Neuron (in vitro differentiated cells): ENCODE measurements around the gene NHLRC2.
"Not testable (repeated sequence)": the region's sequence is repeated elsewhere in the genome, so short reads cannot be mapped to it uniquely, and the experiment has no call there.

Experiments
- H2AFZ ChIP-seq: one replicate; pipeline ENCODE4 v1.6.1; 2013; ENCODE audit warnings: low read depth, mild to moderate bottlenecking, inconsistent platforms, low read length, moderate library complexity
- H3K27me3 ChIP-seq: one replicate; pipeline ENCODE4 v1.6.1; 2013; ENCODE audit warnings: low read length; ENCODE audit not compliant: insufficient read depth
- H3K36me3 ChIP-seq: one replicate; pipeline ENCODE4 v1.6.1; 2013; ENCODE audit warnings: low read length; ENCODE audit not compliant: insufficient read depth
- H3K4me1 ChIP-seq: one replicate; pipeline ENCODE4 v1.6.1; 2013; ENCODE audit warnings: low read length; ENCODE audit not compliant: insufficient read depth
- H3K4me3 ChIP-seq: 2 replicates; pipeline ENCODE4 v1.5.1; 2013; ENCODE audit warnings: mild to moderate bottlenecking, low read length, moderate library complexity
- H3K9me3 ChIP-seq: one replicate; pipeline ENCODE4 v1.6.1; 2013; ENCODE audit warnings: low read length

NHLRC2 gene

DNA sequence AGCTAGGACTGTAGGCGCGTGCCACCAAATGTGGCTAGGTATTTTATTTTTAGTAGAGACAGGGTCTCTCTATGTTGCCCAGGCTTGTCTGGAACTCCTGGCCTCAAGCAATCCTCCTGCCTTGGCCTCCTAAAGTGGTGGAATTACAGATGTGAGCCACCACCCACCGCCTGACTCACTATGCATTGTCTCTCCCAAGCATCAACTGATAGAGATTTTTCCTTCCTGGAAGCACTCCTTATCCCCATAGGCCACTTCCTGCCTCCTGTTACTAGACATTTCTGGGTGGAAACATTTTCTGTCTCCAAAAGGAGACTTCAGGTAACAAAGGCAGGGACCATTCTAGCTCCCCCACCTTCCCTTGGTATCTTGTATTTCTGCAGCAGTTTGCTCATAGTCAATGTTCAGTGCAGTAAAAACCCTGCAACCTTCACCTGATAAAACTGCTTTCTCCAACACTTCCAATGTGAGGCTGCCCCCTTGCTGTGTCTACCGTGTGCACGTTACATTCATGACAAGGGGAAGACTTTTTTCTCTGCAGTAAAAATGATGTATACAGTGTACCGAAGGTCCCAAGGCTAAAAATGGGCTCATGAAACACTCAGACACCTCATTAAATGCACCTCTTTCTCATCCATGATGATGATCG is 84.9 kb downstream of the NHLRC2 start:
- Histone ChIP-seq H3K27me3 (peaks cover 2% of the 10 kb centered on the region), H3K9me3 (no peaks in the 10 kb centered on the region), H3K36me3 (no peaks in the 10 kb centered on the region), H2AFZ (no peak overlapping the region), H3K4me1 (no peaks in the 10 kb centered on the region), H3K4me3 (no peak overlapping the region)

DNA sequence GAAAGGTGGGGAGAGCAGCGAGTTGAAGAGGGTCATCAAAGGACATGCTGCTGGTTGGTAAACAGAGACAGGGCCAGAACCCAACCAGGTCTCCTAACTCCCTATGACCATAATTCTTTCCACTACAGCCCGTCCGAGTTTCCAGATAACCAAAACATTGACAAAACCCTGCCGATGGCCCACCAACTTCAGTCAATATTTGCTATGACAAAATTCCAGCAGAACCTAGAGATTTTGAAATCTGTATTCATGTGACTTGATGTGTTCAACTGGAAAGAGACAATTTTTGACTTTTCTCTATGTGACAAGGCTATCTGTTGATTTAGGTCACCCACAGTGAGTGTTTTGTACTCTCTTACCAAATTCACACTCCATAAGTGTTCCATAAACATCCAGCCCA is 86.7 kb downstream of the NHLRC2 start:
- Histone ChIP-seq H3K4me3 (no peak overlapping the region), H3K27me3 (peaks cover 2% of the 10 kb centered on the region), H3K9me3 (no peaks in the 10 kb centered on the region), H3K4me1 (no peaks in the 10 kb centered on the region), H3K36me3 (no peaks in the 10 kb centered on the region), H2AFZ (no peak overlapping the region)

DNA sequence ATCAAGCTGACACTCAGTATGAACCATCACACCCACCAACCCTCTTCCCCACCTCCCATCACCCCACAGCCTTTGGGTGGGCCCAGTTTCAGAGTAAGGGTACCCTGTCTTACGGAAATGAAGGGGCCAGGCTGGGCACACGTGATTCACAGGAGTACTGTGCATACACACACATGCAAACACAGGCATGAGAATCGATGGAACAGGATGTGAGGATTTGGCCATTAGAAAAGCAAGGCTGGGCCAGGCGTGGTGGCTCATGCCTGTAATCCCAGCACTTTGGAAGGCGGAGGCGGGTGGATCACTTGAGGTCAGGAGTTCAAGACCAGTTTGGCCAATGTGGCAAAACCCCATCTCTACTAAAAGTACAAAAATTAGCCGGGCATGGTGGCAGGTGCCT is 88.7 kb downstream of the NHLRC2 start:
- not testable (repeated sequence) for H3K4me1 ChIP-seq, H3K9me3 ChIP-seq, H2AFZ ChIP-seq, H3K4me3 ChIP-seq, H3K36me3 ChIP-seq, H3K27me3 ChIP-seq

DNA sequence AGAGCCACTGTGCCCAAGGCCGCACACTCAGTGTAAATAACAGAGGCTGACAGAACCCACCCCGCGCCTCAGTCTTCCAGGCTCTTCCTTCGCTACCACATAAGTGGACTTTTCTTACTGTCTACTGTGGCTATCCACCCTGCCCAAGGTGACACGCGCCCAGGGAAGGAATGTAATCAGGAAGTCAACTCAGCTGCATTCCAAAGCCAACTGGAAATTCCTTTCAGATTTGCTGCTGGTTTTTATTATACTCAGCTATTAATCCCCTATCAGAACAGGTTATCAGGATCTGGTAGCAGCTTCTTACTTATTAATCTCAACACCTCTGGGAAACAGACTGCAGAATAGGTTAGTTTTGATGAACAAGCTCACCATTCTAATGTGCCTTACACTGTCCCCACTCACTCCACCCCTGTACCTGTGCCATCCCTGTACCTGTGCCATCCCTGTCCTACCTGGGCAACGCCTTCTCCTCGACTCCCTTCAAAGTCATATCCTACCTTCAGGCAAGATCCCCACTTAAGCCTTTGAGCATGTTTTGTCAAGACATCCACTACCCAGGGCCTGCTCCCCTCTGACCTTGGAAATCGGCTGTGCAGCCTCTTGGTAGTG is 90.7 kb downstream of the NHLRC2 start:
- no peaks in the 10 kb centered on the region for H3K36me3 ChIP-seq
- peaks cover 2% of the 10 kb centered on the region for H3K27me3 ChIP-seq
- H3K4me3 ChIP-seq, result no peak overlapping the region
- no peak overlapping the region for H2AFZ ChIP-seq
- no peaks in the 10 kb centered on the region for H3K9me3 ChIP-seq
- peaks cover 2% of the 10 kb centered on the region for H3K4me1 ChIP-seq

DNA sequence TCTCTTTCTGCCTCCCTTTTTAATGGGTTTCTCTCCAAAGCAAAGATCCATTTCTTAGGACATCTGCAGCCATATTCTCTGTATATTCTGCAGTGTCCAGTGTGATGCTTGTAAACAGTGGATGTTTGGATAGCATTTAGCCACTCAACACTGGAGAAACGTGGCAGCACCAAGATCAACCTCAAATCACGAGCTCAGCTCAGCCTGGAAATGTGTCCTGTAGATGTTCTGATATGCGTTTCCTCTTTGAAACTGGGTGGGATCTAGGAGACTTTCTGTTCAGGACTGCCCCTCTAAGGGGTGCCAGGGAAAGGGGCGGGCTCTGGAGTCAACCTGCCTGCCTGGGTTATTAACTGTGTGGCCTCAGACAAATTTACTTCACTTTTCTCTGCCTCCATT is 91.2 kb downstream of the NHLRC2 start:
- no peaks in the 10 kb centered on the region for H3K9me3 ChIP-seq
- no peaks in the 10 kb centered on the region for H3K36me3 ChIP-seq
- peaks cover 2% of the 10 kb centered on the region for H3K4me1 ChIP-seq
- no peak overlapping the region for H2AFZ ChIP-seq
- H3K27me3 ChIP-seq, result no peaks in the 10 kb centered on the region
- H3K4me3 ChIP-seq, result no peak overlapping the region

DNA sequence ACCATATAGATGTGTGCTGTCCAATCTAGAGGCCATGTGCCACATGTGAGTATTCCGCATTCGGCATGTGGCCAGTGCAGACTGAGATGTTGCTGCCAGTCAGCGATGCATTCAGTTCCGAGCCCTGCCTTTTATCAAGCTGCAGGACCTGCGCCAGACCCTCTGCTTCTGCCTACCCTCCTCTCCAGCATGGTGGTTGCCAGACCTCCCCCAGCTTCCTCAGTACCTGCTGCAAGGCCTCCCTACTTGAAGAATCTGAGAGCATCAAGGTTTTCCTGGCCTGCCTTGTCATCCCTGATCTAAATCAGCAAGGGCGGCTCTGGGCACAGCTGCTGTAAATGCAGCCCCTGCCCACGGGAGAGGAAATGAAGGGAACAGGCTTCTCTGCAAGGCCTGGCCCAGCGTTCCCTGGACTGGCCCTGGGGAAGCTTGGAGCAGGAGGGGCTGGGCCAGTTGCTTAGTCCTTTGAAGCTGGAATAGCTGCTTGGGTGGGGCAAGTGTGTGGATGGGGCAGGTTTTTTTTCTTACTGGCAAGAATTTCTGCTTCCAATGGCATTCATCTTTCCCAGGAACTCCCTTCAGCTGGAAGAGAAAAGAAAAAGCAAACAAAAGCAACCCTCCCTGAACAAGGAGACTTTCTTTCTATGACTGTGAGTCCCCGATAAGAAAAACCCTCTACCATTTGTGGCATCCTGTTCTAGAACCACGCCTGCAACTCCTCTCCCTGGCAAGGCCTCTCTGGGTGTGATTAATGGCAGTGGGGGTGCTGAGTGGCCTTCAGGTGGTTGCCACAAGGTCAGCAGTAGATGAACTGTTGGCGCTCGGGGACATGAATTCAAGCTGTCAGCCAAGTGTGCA is 93.0 kb downstream of the NHLRC2 start:
- no peaks in the 10 kb centered on the region for H3K9me3 ChIP-seq
- H3K4me3 ChIP-seq, result no peak overlapping the region
- H3K27me3 ChIP-seq, result no peaks in the 10 kb centered on the region
- peaks cover 2% of the 10 kb centered on the region for H3K4me1 ChIP-seq
- no peaks in the 10 kb centered on the region for H3K36me3 ChIP-seq
- H2AFZ ChIP-seq, result no peak overlapping the region

DNA sequence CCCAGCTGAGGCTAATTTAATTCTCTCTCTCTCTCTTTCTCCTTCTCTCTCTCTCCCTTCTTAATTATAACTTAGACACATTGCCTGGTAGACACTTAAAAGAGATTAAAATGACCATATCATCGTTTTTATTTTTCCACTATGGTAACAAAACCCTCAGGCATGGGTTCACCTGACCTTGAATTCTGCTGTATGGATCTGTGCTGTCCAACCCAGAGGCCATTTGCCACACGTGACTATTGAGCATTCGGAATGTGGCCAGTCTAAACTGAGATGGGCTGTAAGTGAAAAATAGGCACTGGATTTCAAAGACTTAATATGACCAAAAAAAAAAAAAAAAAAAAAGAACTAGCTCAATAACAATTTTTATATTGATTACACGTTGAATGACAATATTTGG is 93.6 kb downstream of the NHLRC2 start:
- no peaks in the 10 kb centered on the region for H3K27me3 ChIP-seq
- H3K36me3 ChIP-seq, result no peaks in the 10 kb centered on the region
- H3K4me1 ChIP-seq, result peaks cover 2% of the 10 kb centered on the region
- H2AFZ ChIP-seq, result no peak overlapping the region
- H3K4me3 ChIP-seq, result no peak overlapping the region
- no peaks in the 10 kb centered on the region for H3K9me3 ChIP-seq

DNA sequence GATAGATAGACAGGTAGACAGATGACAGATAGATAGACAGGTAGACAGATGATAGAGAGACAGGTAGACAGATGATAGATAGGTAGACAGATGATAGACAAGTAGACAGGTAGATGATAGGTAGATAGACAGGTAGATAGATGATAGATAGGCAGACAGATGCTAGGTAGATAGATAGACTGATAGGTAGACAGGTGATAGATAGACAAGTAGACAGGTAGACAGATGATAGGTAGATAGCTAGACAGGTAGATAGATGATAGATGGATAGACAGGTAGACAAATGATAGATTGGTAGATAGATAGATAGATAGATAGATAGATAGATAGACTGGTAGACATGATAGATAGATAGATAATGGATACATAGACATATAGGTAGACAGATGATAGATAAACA is 95.8 kb downstream of the NHLRC2 start:
- Histone ChIP-seq H2AFZ (no peak overlapping the region), H3K27me3 (no peaks in the 10 kb centered on the region), H3K4me1 (peaks cover 2% of the 10 kb centered on the region), H3K4me3 (no peak overlapping the region), H3K9me3 (no peaks in the 10 kb centered on the region), H3K36me3 (no peaks in the 10 kb centered on the region)

DNA sequence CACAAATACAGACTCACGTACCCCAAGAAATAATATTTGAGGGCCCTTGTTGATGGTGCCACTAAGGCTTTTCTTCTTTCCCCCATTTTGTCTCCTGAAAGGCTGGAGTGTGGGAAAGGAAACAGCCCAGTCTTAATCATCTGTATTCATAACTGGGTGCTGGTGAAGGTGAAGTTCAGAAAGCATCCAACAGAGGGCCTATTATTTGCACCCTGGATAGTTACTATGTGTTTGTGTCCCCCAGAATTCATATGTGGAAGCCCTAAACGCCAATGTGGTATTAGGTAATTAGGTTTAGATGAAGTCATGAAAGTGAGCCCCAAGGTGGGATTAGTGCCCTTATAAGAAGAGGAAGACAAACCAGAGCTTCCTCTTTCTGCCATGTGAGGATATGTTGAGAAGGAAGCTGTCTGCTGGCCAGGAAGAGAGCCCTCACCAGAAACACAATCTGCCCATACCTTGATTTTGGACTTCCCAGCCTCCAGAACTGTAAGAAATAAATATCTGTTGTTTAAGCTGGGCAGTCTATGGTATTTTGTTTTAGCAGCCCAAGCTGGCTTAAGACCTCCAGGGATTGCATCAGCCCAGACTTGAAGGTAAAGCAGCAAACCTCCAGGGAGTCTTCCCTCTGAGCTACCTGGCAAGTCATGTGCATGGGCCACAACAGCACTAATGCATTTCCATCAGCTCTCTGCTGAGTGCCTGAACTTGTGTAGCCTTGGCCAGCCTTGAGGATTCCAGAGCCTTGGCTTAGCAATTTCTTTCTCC is 99.2 kb downstream of the NHLRC2 start:
- Histone ChIP-seq H3K27me3 (no peaks in the 10 kb centered on the region), H3K36me3 (no peaks in the 10 kb centered on the region), H2AFZ (no peak overlapping the region), H3K4me1 (peaks cover 8% of the 10 kb centered on the region), H3K4me3 (no peak overlapping the region), H3K9me3 (no peaks in the 10 kb centered on the region)

DNA sequence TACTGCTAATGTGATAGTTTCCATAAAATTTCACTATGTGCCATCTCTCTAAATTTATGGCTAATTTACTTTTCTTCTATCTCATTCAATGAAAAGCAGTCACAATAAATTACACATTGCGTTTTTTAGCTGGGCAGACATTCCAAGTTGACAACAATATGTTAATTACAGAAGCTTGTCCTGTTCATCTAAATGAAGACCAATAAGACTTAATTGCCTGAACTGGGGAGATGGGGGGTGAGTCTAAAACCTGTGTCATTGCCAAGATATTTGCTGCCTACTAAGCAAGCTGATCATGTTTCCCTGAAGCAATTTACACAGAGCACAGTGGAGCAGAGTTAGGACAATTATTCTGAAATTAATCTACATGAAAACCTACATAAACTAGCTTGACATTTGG is 99.9 kb downstream of the NHLRC2 start:
- Histone ChIP-seq H2AFZ (no peak overlapping the region), H3K36me3 (no peaks in the 10 kb centered on the region), H3K4me3 (no peak overlapping the region), H3K4me1 (peaks cover 14% of the 10 kb centered on the region), H3K9me3 (no peaks in the 10 kb centered on the region), H3K27me3 (no peaks in the 10 kb centered on the region)

DNA sequence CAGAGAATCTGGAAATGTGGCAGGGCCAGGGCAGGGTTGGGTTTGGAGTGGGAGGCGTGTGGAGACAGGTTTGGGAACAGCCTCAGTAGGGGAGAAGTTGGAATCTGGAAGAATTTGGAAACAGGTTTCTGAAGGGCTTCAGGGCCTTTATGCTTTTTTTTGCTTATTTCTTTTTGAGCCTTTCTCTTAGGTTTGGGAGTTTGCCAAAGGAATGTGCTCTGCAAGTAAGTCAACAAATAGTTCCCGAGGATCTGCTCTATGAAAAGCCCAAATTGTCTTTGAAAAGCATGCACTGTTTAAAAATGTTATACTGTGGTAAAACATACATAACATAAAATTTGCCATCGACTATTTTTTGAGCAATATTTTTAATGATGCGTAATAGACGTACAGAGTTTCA is 102.6 kb downstream of the NHLRC2 start:
- Histone ChIP-seq H3K9me3 (no peaks in the 10 kb centered on the region), H2AFZ (no peak overlapping the region), H3K4me1 (peaks cover 30% of the 10 kb centered on the region), H3K27me3 (no peaks in the 10 kb centered on the region), H3K36me3 (no peaks in the 10 kb centered on the region), H3K4me3 (no peak overlapping the region)

DNA sequence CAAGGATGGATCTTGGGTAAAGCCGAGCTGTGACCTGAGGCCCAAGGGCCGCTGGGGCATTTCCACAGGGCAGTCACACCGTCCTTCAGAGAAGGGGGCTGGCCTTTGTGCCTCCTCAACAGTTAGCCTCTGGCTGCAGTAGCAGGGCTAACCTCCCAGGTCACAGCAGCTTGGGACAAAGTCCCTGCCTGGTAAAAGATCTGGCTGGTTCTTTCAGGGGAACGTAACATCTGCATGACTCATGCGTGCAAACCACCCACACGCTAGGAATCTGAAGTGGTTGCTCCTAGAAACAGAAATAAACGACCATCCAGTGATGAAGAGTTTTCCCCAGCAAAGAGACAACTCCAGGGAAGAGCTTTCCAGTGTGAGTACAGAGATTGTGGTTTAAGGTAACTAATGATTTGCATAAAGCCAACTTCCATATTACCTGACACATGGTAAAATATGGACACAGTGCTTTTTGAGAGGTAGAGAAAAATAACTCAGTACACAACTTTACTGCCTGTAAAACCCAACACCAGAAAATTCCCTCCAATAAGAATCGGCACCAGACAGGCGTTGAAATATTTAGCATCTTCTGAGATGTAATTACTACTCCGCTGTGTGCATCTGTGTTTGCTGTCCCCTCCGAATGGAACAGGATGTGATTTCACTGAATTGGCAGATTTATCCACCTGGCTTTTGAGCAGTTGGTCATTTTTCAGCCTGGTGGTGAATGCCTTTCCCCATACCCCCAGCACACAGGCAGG is 104.3 kb downstream of the NHLRC2 start:
- Histone ChIP-seq H3K27me3 (no peaks in the 10 kb centered on the region), H3K4me1 (peaks cover 30% of the 10 kb centered on the region), H3K36me3 (no peaks in the 10 kb centered on the region), H3K4me3 (no peak overlapping the region), H2AFZ (no peak overlapping the region), H3K9me3 (no peaks in the 10 kb centered on the region)
